ENCODE data around the gene HAUS7.

The HAUS7 gene

GRCh38 chrX:153456704-153457103 lies 13.7 kb downstream of the HAUS7 start:
- in situ Hi-C loops (cut with MboI; ENCODE audit: low sequenced_read_pairs, unreplicated experiment): no loop called here
- no peak for TF ChIP-seq CTCF (IDR thresholded peaks at IDR 0.05; ENCODE audit: borderline replicate concordance, control extremely low read depth, extremely low read depth, insufficient read depth, missing control alignments)
- DNase-seq (ENCODE audit: low spot score): no peak

- in situ Hi-C loops (cut with MboI; ENCODE audit: low sequenced_read_pairs, unreplicated experiment): no loop called here
- no peak for DNase-seq (ENCODE audit: low spot score)
These were observed 14.2 kb downstream of the HAUS7 start for GRCh38 chrX:153456161-153456560.

GRCh38 chrX:153455571-153455970 lies 14.8 kb downstream of the HAUS7 start:
- in situ Hi-C loops (cut with MboI; ENCODE audit: low sequenced_read_pairs, unreplicated experiment): no loop called here
- no peak for TF ChIP-seq CTCF (IDR thresholded peaks at IDR 0.05; ENCODE audit: borderline replicate concordance, control extremely low read depth, extremely low read depth, insufficient read depth, missing control alignments)
- DNase-seq (ENCODE audit: low spot score): no peak

More at GRCh38 chrX:153456161-153456560, 14.2 kb downstream of the HAUS7 start:
- no peak for TF ChIP-seq CTCF (IDR thresholded peaks at IDR 0.05; ENCODE audit: borderline replicate concordance, control extremely low read depth, extremely low read depth, insufficient read depth, missing control alignments)

GRCh38 chrX:153454901-153455550 lies 15.3 kb downstream of the HAUS7 start:
- no peak for DNase-seq (ENCODE audit: low spot score)
- TF ChIP-seq CTCF (IDR thresholded peaks at IDR 0.05; ENCODE audit: borderline replicate concordance, control extremely low read depth, extremely low read depth, insufficient read depth, missing control alignments): no peak
- in situ Hi-C loops (cut with MboI; ENCODE audit: low sequenced_read_pairs, unreplicated experiment): no loop called here

- DNase-seq (ENCODE audit: low spot score): no peak
- TF ChIP-seq CTCF (IDR thresholded peaks at IDR 0.05; ENCODE audit: borderline replicate concordance, control extremely low read depth, extremely low read depth, insufficient read depth, missing control alignments): no peak
- in situ Hi-C loops (cut with MboI; ENCODE audit: low sequenced_read_pairs, unreplicated experiment): no loop called here
These were observed 19.5 kb downstream of the HAUS7 start for GRCh38 chrX:153450949-153451277.

- no peak for TF ChIP-seq CTCF (IDR thresholded peaks at IDR 0.05; ENCODE audit: borderline replicate concordance, control extremely low read depth, extremely low read depth, insufficient read depth, missing control alignments)
- DNase-seq (ENCODE audit: low spot score): no peak
- in situ Hi-C loops (cut with MboI; ENCODE audit: low sequenced_read_pairs, unreplicated experiment): no loop called here
These were observed 20.0 kb downstream of the HAUS7 start for GRCh38 chrX:153450114-153450948.

Data from GM13976 (cell line).